NCI-H524 treated with DMSO at 0.1 percent for 48 hours (cell line): ENCODE data around the gene TMEM101.
"Not testable (repeated sequence)": the region's sequence is repeated elsewhere in the genome, so short reads cannot be mapped to it uniquely, and the experiment has no call there.

Experiments
- DNase-seq: peaks from one replicate; lab custom pipeline; 2025; lab: John Stamatoyannopoulos, UW

TMEM101 gene

GRCh38 chr17:44023545-44024270, 8.9 kb upstream of the TMEM101 start:
- no peak for DNase-seq

GRCh38 chr17:44022246-44022645, 7.5 kb upstream of the TMEM101 start:
- no peak for DNase-seq

- DNase-seq: not testable (repeated sequence)
These were observed 6.5 kb upstream of the TMEM101 start for GRCh38 chr17:44021227-44021626.

DNA sequence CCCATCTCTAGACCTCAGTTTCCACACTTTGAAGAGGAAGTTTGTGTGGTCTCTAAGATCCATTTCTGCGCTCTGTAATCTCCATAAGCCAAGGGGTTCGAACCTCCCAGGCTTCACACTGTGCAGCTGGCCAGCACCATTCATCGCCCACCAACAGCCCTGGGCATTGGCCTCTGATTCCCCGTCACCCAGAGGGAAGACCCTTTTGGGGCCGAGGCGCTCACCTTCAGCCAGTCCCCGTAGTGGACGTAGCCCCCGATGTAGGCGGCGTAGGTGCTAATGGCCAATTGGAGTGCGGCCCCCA, 678 bp downstream of the TMEM101 start:
- no peak for DNase-seq

DNA sequence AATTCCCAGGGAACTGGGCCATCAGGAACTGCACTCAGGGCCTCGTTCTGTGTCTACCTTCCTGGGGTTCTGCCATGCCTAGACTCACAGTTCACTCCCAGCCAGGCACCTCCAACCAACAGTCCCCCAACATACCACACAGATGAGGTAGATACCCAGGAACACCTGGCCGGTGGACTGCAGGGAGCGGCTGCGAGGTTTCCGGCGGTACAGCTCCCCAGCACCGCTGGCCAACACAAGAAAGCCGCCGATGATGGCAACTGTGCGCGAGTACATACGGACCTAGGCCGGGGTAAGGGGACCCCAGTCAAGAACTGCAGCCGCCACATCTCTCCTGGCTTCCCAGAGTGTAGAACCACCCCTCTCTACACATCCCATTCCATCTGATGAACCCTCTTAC, 1.9 kb downstream of the TMEM101 start:
- no peak for DNase-seq

GRCh38 chr17:44012391-44012790, 2.4 kb downstream of the TMEM101 start:
- DNase-seq: no peak

DNA sequence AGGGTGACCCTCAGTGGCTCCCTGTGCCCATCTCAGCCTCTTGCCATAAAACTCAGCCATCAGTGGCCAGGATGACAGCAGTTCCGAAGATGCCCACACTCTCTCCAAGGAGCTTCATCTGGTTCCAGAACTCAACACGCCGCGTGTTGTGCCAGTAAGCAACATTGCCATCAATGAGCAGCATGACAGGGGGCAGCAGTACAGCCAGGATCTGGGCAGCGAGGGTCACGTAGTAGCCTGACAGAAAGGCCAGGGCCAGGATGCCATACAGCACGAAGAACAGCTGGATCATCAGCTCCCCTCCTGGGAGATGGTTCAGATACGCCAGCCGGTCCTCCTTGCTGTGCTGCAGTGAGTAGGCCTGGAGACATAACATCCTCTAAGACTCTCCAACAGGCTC, 2.9 kb downstream of the TMEM101 start:
- DNase-seq: no peak

DNA sequence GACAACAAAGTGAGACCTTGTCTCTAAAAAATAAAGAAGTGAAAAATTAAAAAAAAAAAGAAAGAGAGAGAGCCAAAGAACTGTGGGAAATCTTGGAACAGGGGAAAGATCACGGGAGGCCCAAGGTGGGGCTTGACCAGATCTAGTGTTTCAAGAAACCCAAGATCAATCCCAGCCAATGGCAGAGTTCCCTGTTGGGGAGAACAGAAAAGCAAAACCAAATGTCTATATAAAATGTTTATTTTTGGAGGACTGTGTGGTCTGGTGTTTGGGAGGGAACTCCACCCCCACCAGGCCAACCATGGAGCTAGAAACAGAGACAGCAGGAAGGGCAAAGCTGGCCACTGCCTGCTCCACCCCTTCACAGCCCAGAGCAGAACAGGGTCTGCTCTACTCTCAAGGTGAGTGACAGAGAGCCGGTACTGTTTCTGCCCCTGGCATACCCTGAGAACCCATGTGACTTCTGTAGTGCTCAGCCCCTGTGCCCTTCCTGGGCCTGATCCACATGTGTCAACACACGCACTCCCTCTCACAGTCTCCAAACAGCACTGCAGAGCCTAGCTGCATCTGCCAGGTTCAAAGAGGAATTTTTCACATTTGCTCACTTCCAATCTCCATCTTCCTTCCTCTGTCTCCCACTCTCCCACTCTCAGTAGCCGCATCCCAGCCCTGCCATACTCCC, 3.7 kb downstream of the TMEM101 start:
- no peak for DNase-seq

DNA sequence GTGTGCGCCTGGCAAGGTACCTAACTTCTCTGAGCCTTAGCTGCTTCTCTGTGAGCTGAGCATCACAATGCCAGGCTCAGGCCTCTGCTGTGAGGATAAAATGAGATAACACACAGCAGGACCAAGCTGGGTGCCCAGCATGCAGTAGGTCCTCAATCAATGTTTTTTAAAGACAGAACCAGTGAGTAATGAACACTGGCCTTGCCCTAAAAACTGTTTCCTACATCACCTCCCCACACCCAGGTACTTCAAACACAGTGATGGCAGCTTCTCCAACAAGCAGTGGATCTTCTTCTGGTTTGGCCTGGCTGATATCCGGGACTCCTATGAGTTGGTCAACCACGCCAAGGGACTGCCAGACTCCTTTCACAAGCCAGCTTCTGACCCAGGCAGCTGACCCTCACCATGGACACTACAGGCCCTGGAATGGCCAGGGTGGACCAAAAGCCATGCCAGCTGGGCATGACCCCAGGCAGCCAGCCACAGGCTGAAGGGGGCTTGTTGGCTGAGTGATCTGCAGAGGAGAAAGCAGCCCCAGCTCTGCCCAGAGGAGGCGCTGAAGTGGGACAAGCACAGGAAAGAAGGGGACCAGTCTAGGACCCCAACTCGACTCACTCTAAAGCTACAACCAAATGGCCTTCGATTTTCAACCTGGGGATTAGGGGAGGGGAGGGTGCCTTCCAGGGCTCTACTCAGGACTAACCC, 6.4 kb downstream of the TMEM101 start:
- DNase-seq: no peak

- no peak for DNase-seq
These were observed 7.2 kb downstream of the TMEM101 start for GRCh38 chr17:44007346-44008204.

- DNase-seq: peak; percentile 84
These were observed 8.0 kb downstream of the TMEM101 start for GRCh38 chr17:44006598-44007345.

GRCh38 chr17:44006272-44006597, 8.5 kb downstream of the TMEM101 start:
- DNase-seq: no peak

DNA sequence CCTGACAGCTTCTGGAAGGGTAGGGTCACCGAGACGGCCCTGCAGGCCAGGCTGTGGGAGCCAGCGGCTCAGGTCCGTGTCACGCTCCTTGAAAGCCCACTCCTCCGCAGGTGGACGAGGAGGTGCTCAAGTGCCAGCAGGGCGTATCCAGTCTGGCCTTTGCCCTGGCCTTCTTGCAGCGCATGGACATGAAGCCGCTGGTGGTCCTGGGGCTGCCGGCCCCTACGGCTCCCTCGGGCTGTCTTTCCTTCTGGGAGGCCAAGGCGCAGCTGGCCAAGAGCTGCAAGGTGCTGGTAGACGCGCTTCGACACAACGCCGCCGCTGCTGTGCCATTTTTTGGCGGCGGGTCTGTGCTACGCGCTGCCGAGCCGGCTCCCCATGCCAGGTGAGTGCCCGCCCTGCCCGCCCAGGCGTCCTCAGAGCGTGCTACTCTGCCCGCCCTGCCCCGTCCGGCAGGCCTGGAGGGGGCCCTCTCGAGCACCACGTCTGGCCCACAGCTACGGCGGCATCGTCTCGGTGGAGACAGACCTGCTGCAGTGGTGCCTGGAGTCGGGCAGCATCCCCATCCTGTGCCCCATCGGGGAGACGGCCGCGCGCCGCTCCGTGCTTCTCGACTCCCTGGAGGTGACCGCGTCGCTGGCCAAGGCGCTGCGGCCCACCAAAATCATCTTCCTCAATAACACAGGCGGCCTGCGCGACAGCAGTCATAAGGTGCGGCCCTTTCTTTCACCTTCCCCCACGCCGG, 9.1 kb downstream of the TMEM101 start:
- no peak for DNase-seq

GRCh38 chr17:44004761-44005526, 9.8 kb downstream of the TMEM101 start:
- no peak for DNase-seq

DNA sequence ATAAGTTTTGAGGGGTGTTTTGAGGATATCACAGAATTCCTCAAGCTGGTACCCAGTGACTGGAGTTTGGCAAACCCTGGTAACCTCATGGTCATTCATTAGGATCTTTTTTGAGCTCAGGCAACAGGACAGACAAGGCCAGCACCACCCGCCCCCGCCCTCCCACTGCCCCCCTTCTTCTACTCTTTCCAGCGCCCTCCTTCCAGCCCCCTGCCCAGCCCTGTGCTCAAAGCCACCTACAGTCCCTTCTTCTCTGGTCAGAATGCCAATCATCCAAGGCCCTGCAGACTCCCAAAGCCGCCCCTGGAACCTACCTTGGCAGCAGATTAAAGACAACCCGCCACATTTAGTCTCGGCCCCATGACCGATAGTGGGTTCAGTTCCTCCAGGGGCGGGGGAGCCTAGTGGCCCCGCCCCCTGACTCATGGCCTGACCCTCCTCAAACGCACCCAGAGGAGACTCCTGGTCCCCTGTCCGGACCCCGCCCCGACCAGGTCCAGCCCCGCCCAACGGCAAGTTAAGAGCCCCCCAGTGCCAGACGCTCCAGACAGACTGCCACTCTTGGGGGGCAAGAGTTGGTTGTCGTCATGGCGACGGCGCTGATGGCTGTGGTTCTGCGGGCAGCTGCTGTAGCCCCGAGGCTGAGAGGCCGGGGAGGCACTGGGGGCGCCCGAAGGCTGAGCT, 10.5 kb downstream of the TMEM101 start, which contains the start of gene NAGS:
Gene NAGS, plus strand, starts transcription at position 546 of the 684 bp plus-strand sequence. Its CDS starts 42 bp downstream, at position 588.
- DNase-seq: no peak

DNA sequence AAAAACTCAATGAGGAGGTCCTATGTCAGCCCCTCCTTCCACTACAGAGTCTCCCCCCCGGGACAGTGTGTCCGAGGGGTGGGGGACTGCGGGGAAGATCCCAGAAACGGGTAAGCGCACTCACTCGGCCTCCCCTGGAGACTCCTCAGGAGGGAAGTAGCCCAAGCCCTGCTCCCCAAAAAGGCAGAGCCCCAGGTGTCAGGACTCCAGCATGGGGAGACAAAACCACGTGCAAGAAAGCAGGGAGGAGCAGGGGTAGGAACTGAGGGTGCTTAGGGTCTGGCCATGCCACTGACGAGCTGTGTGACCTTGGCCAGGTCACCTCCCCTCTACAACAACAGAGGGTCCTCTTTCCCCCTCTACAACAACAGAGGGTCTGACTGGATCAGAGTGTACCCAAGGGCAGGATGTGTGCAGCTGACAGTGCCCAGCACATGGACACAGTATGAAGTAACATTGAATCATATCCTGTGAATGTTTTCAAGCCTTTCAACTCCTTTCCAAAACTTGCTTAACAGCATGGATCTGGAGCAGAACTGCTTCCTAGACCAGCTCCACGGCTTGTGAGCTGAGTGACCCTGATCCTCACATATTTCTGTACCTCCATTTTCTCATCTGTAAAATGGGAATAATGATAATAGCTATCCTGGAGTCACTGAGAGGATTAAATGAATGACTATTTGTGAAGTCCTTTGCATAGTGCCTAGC, 12.5 kb downstream of the TMEM101 start:
- DNase-seq: no peak

DNA sequence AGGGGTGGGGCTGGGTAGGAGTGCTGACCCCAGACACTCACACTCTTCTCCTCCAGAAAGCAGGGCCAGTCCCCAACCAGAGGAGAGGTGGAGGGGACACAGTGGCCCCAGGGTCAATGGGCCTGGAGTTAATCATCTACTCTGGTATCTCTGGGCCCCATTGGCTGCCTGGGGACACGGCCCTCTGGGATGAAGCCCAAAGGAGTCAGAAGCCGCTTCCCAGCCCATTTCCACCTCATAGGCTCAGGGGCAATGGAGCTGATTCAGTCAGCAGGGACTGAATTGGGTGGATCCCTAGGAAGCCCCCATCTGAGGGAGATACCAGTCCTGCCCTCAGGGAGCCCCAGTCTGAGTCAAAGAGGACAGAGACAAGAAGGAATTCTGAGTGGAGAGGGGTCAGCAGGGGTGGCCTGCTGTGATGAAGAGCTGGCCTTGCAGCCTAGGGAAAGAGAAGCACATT, 13.3 kb downstream of the TMEM101 start:
- no peak for DNase-seq

DNA sequence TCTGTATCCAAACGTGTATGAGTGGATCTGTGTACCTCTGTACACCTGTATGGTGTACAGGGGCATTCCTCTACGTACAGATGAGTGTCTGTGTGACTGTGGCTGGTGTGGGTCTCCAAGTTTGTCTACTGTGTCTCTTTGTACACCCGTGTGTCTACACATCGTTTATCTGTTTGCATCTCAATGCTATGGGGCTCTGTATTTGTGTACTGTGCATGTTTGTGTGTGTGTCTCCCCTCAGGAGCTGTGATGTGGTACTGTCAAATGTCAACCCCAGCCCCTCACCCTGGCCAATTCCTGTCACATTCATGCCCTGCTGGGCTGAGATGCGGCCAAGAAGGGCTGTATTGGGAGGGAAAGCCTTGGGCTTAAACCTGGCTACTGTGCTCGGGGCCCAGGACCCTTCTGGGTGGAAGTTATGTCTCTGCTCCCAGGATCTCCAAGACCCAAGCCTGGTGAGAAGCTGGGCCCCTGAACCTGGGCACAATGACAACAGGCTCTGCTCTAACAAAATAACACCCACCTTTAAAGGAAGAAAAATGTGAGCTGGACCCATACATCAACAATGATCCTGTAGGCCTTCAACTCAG, 13.8 kb downstream of the TMEM101 start:
- no peak for DNase-seq
